Mucosa of descending colon (tissue), 3 donors: ENCODE results near the gene CD81. TPM values are rescaled to one million over a fixed set of nuclear protein-coding genes. Genes with fewer than 3 reads are reported as not detected.

ENCODE experiments used
- ATAC-seq: fragments of 200-7000 bp; cut with Tn5 transposase; one replicate; pipeline ENCODE4 v1.9.1; 2020; ENCODE audit warnings: mild to moderate bottlenecking, moderate library complexity
- DNase-seq, 3 donors: peaks; one replicate each; pipeline ENCODE4 v3.0.0-alpha.2; 2020
- H3K36me3 ChIP-seq: fragments of 200-600 bp; one replicate; pipeline ENCODE4 v1.8.0; 2021; ENCODE audit warnings: low read depth, mild to moderate bottlenecking
- H3K4me1 ChIP-seq: fragments of 200-600 bp; one replicate; pipeline ENCODE4 v1.8.0; 2021; ENCODE audit warnings: low read depth, mild to moderate bottlenecking
- H3K4me3 ChIP-seq: fragments of 200-600 bp; one replicate; pipeline ENCODE4 v1.8.0; 2021; ENCODE audit warnings: mild to moderate bottlenecking
- H3K9me3 ChIP-seq: fragments of 200-600 bp; one replicate; pipeline ENCODE4 v1.8.0; 2021; ENCODE audit warnings: mild to moderate bottlenecking
- intact Hi-C, 2 donors: fragments of 100-400 bp; cut with DNase I in 1 of 2; cut with micrococcal nuclease in 1 of 2; formaldehyde crosslinking; loops; one replicate each; pipeline versions ENCODE4 v1.11.0 to v1.11.1; 2022; cut with DNase I, micrococcal nuclease
- total RNA-seq, 3 donors: library from RNA; stranded (reverse); fragmentation: NEBNext Ultra II Directional in 2 of 3; extraction: Animal tissue kit (Norgen Biotek cat#: 25700) in 2 of 3; gene quantifications; one replicate each; pipeline versions ENCODE4 v1.2.1 to v1.2.4, GENCODE V29; 2021 to 2023
- TF ChIP-seq, protein P1 (sequence below): fragments of 200-600 bp; IDR thresholded peaks from one replicate; pipeline ENCODE4 v1.8.0; 2022; ENCODE audit warnings: antibody characterized with exemption, mild to moderate bottlenecking
- donor health status: DM: no; HTN: no; CAD: no; lungs with moderate emphysema.
- donor health status: DM: no; HTN: no; CAD: no.
- donor health status: DM: no; HTN: yes; CAD: no.

CD81 gene
- total RNA-seq, 3 donors from 2014 or later: 98.7 to 551 (median 186) TPM

DNA sequence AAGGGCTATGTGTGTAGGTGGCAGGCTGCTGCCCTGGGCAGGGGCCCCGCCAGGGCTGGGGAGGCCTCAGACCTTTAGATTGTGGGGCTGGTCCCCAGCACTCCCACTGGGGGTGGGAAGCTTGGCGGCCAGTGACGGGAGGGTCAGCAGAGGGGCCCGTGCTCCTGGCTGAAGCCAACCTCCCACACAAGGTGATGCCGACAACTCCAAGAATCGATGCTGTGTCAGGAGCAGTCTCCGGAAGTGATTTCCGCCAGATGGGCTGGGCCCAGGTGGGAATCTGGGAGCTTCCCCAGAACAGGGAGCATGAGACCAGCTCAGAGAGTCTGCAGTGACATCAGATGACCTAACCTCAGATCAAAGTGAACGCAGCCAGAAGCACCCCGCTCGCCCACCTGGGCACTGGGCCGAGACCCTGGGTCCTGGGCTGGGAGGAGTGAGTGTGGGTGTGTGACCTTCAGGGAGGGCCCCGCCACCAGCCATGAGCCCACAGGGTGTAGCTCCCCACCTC is 59.5 kb downstream of the CD81 start:
- TF ChIP-seq, protein P1, sequence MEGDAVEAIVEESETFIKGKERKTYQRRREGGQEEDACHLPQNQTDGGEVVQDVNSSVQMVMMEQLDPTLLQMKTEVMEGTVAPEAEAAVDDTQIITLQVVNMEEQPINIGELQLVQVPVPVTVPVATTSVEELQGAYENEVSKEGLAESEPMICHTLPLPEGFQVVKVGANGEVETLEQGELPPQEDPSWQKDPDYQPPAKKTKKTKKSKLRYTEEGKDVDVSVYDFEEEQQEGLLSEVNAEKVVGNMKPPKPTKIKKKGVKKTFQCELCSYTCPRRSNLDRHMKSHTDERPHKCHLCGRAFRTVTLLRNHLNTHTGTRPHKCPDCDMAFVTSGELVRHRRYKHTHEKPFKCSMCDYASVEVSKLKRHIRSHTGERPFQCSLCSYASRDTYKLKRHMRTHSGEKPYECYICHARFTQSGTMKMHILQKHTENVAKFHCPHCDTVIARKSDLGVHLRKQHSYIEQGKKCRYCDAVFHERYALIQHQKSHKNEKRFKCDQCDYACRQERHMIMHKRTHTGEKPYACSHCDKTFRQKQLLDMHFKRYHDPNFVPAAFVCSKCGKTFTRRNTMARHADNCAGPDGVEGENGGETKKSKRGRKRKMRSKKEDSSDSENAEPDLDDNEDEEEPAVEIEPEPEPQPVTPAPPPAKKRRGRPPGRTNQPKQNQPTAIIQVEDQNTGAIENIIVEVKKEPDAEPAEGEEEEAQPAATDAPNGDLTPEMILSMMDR: no peak
- no peak for ATAC-seq
- DNase-seq: peak in 1 of 3 donors; percentile 6
- Histone ChIP-seq H3K36me3 (no peaks in the 10 kb centered on the region), H3K9me3 (no peaks in the 10 kb centered on the region), H3K4me3 (no peak overlapping the region), H3K4me1 (peaks cover 7% of the 10 kb centered on the region)
- intact Hi-C loops: no loop called here

DNA sequence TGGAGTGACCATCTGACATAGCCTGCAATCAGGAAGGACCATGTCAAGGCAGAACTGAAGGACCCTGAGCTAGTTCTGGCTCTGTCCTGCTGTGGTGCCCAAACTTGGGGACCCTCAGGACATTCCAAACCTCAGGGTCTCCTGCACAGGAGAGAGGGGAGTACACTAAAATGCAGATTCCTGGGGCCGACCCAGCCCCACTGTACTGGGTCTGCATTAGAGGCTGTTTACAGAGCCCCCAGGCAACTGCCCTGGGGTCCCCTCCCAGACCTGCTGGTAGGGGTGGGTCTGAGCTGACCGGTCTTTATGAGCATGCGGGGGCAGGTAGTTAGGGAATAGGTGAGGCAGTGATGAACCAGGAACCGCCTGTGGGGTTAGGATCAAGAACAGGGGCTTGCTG is 60.4 kb downstream of the CD81 start:
- Histone ChIP-seq H3K9me3 (no peaks in the 10 kb centered on the region), H3K36me3 (no peaks in the 10 kb centered on the region), H3K4me3 (no peak overlapping the region), H3K4me1 (peaks cover 10% of the 10 kb centered on the region)
- DNase-seq: peak in 1 of 3 donors; percentile 11
- intact Hi-C loops: no loop called here
- ATAC-seq: no peak
- TF ChIP-seq, protein P1: no peak

DNA sequence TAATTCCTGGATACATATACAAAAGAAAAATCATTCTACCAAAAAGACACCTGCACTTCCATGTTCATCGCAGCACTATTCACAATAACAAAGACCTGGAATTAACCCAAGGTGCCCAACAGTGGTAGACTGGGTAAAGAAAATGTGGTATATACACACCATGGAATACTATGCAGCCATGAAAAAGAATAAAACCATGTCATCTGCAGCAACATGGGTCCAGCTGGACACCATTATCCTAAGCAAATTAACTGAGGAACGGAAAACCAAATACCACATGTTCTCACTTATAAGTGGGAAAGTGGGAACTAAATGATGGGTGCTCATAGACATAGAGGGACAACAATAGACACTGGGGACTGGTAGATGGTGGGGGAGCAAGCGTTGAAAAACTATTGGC is 62.7 kb downstream of the CD81 start:
- intact Hi-C loops: no loop called here
- no peak for ATAC-seq
- H3K9me3 ChIP-seq: no peaks in the 10 kb centered on the region
- H3K4me1 ChIP-seq: peaks cover 20% of the 10 kb centered on the region
- TF ChIP-seq, protein P1: no peak
- no peaks in the 10 kb centered on the region for H3K36me3 ChIP-seq
- H3K4me3 ChIP-seq: no peak overlapping the region
- DNase-seq: no peak

DNA sequence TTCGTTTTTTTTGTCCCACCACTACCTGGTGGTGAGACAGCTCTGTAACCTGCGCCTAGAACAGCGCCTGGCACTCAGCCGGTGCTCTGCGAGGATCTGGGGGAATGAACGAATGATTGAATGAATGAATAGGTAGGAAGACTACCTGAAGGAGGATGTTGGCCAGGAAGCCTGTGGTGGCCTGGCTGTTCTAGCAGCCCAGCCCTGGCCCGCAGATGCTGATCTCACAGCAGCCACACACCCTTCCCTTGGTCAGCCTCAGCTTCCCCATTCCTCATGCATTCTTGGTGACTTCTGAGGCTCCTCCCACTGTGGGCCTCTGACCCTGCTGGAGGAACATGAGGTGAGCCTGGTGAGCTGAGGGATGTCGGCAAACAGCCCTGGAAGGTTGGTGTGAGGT is 63.5 kb downstream of the CD81 start:
- ATAC-seq (peak; percentile 0), DNase-seq (peak in 1 of 3 donors; percentile 38)
- H3K4me3 ChIP-seq: no peak overlapping the region
- no peaks in the 10 kb centered on the region for H3K9me3 ChIP-seq
- H3K36me3 ChIP-seq: no peaks in the 10 kb centered on the region
- TF ChIP-seq, protein P1: no peak
- intact Hi-C loops: no loop called here
- peaks cover 20% of the 10 kb centered on the region for H3K4me1 ChIP-seq

DNA sequence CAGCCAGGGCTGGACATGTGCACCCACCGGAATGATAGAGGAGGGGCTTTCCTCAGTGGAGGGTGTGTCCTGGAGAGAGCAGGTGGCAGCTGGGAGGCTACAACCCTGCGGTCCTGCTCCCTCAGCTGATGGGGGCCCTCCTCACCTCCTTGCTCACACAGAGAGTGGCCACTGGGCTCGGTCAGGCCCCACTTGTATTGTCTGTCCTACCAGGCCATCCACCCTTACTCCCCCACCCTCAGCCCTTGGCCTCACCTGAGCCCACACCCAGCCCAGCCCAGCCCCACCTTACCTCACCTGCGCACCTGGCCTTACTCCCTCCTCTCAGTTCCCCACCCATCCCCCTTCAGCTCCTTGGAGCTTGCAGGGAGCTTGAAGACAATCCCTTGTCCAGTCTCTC is 64.1 kb downstream of the CD81 start:
- peaks cover 24% of the 10 kb centered on the region for H3K4me1 ChIP-seq

More for the DNA sequence above, 64.1 kb downstream of the CD81 start:
- Histone ChIP-seq H3K4me3 (no peak overlapping the region), H3K9me3 (no peaks in the 10 kb centered on the region), H3K36me3 (no peaks in the 10 kb centered on the region)
- intact Hi-C loops: no loop called here
- TF ChIP-seq, protein P1: no peak
- ATAC-seq: peak; percentile 50
- peak; percentile 75 to 83 (median 80) for DNase-seq
